ENCODE results near the gene NPB. TPM values are rescaled to one million over a fixed set of nuclear protein-coding genes. Genes with fewer than 3 reads are reported as not detected.

Gene NPB
- total RNA-seq, 1 donor from 2014 or later: 0.26 TPM

GRCh38 chr17:81888105-81888987, 13.7 kb upstream of the NPB start:
- no peak overlapping the region for H3K4me3 ChIP-seq (ENCODE audit: low read depth, low read length)
- no peak for FAIRE-seq
- no peak for DNase-seq (ENCODE audit: low read depth)
- no peaks in the 10 kb centered on the region for H3K27me3 ChIP-seq (ENCODE audit: control insufficient read depth, insufficient read depth, low read length)
- no peak for TF ChIP-seq CTCF (IDR thresholded peaks at IDR 0.05; ENCODE audit: insufficient read depth, low read length, severe bottlenecking)
- peaks cover 33% of the 10 kb centered on the region for H3K36me3 ChIP-seq (ENCODE audit: control insufficient read depth, insufficient read depth, low read length)

- H3K4me3 ChIP-seq (ENCODE audit: low read depth, low read length): no peak overlapping the region
- TF ChIP-seq CTCF (IDR thresholded peaks at IDR 0.05; ENCODE audit: insufficient read depth, low read length, severe bottlenecking): no peak
- DNase-seq (ENCODE audit: low read depth) (no peak), FAIRE-seq (no peak)
- H3K27me3 ChIP-seq (ENCODE audit: control insufficient read depth, insufficient read depth, low read length): no peaks in the 10 kb centered on the region
- peaks cover 35% of the 10 kb centered on the region for H3K36me3 ChIP-seq (ENCODE audit: control insufficient read depth, insufficient read depth, low read length)
These were observed 12.9 kb upstream of the NPB start for GRCh38 chr17:81888988-81889595.

GRCh38 chr17:81889602-81890001, 12.4 kb upstream of the NPB start:
- DNase-seq (ENCODE audit: low read depth): no peak
- Histone ChIP-seq H3K4me3 (ENCODE audit: low read depth, low read length) (no peak overlapping the region), H3K27me3 (ENCODE audit: control insufficient read depth, insufficient read depth, low read length) (no peaks in the 10 kb centered on the region), H3K36me3 (ENCODE audit: control insufficient read depth, insufficient read depth, low read length) (peaks cover 36% of the 10 kb centered on the region)
- TF ChIP-seq CTCF (IDR thresholded peaks at IDR 0.05; ENCODE audit: insufficient read depth, low read length, severe bottlenecking): no peak
- no peak for FAIRE-seq

GRCh38 chr17:81890447-81891302, 11.4 kb upstream of the NPB start:
- no peak for DNase-seq (ENCODE audit: low read depth)
- peak overlapping the region; percentile 64 for H3K4me3 ChIP-seq (ENCODE audit: low read depth, low read length)
- H3K36me3 ChIP-seq (ENCODE audit: control insufficient read depth, insufficient read depth, low read length): peaks cover 32% of the 10 kb centered on the region
- TF ChIP-seq CTCF (IDR thresholded peaks at IDR 0.05; ENCODE audit: insufficient read depth, low read length, severe bottlenecking): no peak
- H3K27me3 ChIP-seq (ENCODE audit: control insufficient read depth, insufficient read depth, low read length): no peaks in the 10 kb centered on the region
- no peak for FAIRE-seq

GRCh38 chr17:81891303-81891552, 10.8 kb upstream of the NPB start:
- FAIRE-seq (no peak), DNase-seq (ENCODE audit: low read depth) (no peak)
- Histone ChIP-seq H3K36me3 (ENCODE audit: control insufficient read depth, insufficient read depth, low read length) (peaks cover 31% of the 10 kb centered on the region), H3K27me3 (ENCODE audit: control insufficient read depth, insufficient read depth, low read length) (no peaks in the 10 kb centered on the region), H3K4me3 (ENCODE audit: low read depth, low read length) (peak overlapping the region; percentile 64)
- no peak for TF ChIP-seq CTCF (IDR thresholded peaks at IDR 0.05; ENCODE audit: insufficient read depth, low read length, severe bottlenecking)
